Activated T-helper 9 cell treated with anti-CD3 and anti-CD28 coated beads, Interleukin-2, amount 50 U/mL, for 16 hours (primary cell): ENCODE data around the gene PYGB.
"Not testable (repeated sequence)": the region's sequence is repeated elsewhere in the genome, so short reads cannot be mapped to it uniquely, and the experiment has no call there.

Experiments
- DNase-seq: peaks from one replicate; pipeline ENCODE4 v3.0.0-alpha.2; 2020; ENCODE audit warnings: low read depth

Gene PYGB

GRCh38 chr20:25296094-25297093 lies 48.5 kb downstream of the PYGB start:
- no peak for DNase-seq

DNA sequence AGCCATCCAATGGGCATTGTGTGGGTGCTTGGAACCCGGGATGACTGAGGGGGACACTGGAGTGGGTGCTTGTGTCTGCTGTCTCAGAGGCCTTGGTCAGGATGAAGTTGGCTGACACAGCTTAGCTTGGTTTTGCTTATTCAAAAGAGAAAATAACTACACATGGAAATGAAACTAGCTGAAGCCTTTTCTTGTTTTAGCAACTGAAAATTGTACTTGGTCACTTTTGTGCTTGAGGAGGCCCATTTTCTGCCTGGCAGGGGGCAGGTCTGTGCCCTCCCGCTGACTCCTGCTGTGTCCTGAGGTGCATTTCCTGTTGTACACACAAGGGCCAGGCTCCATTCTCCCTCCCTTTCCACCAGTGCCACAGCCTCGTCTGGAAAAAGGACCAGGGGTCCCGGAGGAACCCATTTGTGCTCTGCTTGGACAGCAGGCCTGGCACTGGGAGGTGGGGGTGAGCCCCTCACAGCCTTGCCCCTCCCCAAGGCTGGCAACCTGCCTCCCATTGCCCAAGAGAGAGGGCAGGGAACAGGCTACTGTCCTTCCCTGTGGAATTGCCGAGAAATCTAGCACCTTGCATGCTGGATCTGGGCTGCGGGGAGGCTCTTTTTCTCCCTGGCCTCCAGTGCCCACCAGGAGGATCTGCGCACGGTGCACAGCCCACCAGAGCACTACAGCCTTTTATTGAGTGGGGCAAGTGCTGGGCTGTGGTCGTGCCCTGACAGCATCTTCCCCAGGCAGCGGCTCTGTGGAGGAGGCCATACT lies 49.4 kb downstream of the PYGB start:
- DNase-seq = no peak

DNA sequence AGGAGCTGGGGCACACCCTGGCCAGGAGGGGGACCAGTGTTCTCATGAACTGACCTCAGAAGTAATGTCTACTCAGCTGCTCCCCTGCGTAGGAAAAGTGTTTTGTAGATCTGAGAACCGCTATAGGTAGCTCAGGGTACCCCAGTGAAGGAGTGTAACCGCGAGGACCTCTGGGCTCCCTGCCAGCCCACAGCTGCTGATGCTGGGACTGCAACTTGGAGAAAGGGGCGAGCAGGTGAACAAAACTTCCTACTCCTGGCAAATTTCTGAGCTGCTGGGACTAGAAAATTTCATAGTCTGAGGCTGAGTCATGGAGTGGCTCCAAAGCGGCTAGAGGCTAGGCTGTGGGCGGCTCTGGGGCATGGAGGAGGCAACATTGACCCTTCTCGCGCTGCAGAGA lies 51.9 kb downstream of the PYGB start:
- DNase-seq = no peak

- no peak for DNase-seq
Measured at GRCh38 chr20:25300496-25301170, 52.7 kb downstream of the PYGB start.

GRCh38 chr20:25301357-25301920 lies 53.6 kb downstream of the PYGB start:
- DNase-seq = no peak

GRCh38 chr20:25302596-25302995 lies 54.7 kb downstream of the PYGB start:
- DNase-seq = no peak

DNA sequence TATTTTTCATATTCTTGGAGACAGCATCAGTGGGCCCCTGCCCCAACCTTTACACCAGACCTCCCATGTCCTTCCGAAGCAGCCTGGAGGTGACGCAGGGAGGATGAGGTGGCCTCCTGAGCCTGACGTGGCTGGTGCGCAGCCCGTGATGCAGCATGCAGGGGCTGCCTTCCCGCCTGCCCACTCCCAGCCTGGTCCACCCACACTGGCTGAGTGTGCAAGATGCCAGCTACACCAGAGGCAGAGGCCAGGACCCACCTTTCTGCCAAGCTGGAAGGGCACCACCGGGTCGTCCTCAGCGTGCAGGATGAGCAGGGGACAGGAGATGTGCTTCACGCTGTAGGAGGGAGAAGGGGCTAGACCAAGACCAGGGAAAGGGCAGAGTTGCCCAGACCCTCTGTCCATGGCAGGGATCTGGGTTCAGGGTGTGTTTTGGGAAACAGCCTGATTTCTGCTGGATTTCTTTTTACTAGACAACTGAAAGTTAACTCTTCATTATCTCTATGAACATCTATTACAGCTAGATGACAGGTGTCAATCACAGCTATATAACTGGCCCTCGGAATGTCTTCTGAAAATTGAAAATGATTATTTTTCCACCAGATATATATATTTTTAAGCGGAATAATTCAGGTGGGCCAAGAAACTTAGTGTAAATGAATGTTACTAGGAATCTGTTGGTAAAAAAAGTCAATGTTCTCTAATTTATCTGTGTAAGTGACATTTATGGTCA lies 55.6 kb downstream of the PYGB start:
- no peak for DNase-seq

DNA sequence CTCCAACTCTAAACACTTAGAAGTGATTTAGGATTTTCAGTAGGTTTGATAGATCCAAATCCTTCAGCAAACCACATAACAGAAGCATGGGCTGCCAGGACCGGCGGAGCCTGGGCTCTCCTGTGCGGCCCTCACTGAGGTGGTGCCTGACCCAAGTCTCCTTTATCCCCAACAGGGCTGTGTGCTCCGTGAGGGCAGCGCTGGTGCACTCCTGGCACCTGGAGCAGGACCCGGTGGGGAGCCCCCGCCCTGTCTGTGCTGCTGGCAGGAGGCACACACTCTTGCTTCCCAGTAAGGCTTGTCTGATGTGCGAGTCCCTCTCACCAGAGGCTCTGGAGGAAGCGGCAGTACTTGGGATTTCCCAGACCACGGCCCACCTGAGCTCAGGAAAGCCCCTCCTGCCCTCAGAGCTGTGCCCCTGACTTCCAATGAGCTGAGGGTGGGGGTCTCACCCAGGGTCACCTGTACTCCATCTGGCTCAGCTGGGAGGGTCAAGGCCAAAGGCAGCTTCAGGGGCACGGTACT lies 56.2 kb downstream of the PYGB start:
- DNase-seq = no peak

DNA sequence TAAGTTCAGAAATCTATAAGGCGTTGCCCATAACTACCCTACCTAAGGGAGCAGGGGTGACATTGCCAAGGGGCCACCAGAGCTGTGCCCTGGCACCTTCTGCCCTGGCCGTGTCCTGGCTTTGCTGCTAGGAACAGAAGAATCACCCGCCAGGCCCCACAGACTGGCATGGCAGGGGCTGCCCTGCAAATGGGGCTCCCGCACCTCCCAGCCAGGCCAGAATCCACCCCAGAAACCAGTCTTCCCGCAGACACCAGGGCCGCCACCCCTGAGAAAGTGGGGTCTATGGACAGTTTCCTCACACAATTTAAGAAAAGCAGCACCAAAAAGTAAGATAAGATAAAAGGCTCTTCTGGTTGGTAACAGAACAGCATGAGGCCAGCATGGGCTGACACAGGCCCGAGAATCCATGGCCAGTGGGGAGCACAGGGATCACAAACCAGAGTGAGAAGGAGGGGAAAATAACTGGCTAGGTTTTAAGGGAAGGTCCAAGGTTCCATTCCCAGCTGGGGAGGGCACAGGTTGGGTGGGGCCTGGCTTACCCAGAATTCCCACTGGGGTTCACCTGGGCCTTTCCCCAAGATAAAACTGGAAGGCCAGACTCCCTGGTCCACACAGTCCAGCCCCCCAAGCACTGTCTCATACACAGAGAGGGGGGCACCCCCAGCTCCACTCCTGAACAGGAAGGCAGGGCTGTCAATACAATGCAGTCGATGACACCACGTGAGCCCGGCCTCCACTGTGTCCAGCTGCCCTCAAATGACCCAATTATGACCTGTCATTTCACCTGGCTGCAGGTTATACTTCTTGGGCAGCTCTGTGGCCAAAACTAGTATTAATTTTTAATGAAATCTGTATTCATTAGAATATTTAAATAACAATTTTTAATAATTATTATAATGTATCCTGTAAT lies 59.4 kb downstream of the PYGB start:
- DNase-seq = no peak

- no peak for DNase-seq
Measured at GRCh38 chr20:25308083-25308491, 60.2 kb downstream of the PYGB start.

DNA sequence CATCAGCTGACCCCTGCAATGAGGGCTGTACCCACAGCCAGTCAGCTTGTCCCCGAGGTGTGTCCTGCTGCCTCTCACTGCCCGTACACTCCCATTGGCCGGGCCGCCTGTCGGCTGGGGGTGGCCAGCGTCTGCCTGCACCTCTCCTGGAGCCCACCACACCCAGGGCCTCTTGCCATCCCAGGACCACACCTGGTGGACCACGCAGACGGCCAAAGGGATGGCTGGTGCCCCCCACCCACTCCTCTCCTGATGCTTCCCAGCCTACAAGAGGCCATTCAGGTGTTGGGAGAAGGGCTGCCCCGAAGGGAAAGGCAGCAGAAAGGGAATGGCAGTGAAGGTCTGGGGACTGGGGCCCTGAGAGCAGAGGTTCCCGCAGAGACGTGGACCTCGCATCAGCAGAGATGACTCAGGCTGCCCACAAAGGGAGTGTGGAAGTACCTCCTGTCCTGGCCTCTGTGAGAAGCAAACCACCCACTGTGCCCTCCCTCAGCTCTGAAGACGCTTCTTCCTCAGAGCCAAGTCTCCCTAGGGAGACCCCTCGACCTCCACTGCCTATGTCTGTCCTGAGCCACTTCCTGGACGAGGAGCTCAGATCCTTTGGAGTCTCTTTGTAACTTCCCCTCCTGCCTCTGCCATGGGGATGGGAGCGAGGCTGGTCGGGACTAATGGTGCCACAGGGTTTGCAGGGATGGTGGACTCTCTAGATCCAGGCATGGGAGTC lies 60.9 kb downstream of the PYGB start:
- no peak for DNase-seq

DNA sequence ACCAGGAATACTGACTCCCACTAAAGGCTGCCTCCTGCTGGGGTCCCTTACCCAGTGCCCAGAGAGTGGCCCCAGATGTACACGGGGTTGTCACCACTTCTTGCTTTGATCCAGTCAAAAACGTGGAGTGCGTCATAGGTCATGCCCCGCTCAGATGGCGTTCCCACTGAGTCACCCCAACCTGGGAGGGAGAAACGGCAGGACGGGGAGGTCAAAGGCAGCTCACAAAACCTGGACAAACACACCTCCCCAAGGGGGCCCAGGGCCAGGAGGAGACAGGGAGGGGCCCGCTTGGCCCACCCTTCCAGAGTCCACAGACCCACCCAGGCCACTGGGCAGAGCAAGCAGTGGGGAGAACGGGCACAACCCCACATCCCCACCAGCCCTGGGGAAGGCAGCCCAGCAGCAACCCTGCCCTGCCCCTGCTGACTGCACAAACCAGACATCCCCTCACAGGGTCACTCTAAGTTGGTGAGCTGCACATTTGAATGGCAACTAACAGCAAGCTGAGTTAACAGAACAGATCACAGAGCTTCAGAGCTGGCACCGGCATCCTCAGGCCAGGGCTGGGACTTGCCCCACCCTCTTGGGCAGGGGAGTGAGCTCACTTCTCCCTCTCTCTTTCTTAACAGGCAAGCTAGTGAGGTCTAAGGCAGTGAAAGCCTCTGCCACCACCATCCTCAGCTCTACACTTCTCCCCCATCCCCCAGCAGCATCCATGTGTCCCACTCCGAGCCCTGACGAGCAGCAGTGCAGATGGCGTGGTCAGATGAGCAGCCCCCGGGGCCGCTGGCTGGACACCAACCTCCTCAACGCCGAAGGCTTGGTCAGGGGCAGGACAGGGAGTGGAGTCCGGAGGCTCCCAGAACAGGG lies 61.7 kb downstream of the PYGB start:
- no peak for DNase-seq

DNA sequence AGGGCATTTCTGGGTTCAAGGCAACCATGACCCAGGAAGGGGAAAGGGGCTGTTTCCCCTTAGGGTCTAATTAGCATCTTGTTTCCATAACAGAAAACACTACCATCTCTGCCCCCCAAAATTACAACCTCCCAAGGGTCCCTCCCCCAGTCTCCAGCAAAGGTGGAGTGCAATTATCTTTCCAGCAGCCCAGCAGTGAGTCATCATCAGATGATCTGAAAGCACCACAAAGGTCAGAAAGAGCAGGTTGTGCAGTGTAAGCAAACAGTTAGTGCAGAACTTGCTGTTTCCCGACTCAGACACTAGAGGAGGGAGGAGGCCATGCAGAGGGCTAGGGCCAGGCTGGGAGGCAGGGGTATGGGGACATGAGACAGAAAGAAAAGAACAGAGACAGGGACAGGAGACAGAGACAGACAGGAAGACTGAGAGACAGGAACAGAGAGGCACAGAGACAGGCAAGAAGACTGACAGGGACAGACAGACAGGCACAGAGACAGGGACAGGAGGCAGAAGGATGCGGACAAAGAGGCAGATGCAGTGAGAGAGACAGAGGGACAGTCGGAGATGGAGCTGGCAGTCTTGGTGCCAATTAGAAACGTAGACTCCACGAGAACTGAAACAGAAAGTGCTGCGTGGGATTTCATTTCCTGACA lies 62.5 kb downstream of the PYGB start:
- peak; percentile 14 for DNase-seq

DNA sequence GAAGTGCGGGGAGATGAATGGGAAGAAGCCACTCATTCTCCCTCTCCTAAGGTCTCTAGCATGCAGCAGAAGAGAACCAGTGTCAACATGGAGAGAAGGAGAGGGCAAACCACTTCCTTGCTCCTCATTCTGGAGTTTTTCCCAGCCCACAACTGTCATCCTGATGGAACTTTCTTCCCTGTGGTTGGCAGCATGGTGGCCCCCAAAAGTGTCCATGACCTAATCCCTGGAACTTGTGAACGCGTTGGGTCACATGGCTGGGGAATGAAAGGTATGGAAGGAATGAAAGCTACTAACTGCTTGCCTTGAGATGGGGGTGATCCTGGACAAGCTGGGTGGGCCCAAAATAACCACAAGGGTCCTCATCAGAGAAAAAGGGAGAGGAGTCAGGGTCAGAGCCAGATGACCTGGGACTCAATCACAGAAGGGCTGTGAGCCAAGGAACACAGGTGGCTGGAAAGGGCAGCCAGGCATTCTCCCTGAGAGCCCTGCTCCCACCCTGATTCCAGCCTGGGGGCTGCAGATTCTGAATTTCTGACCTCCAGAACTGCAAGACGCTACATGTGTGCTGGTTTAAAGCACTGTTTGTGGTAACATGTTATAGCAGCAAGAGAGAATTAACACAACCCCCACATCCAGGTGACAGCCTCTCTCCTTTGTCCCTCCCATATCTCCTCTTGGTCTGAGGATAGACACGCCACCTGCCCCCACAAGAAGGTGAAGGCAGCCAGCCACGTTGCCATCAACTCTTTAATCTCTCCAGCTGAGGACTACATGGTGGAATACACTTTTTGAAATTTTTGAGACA lies 63.2 kb downstream of the PYGB start:
- no peak for DNase-seq

GRCh38 chr20:25312716-25313115 lies 64.8 kb downstream of the PYGB start:
- DNase-seq = not testable (repeated sequence)

DNA sequence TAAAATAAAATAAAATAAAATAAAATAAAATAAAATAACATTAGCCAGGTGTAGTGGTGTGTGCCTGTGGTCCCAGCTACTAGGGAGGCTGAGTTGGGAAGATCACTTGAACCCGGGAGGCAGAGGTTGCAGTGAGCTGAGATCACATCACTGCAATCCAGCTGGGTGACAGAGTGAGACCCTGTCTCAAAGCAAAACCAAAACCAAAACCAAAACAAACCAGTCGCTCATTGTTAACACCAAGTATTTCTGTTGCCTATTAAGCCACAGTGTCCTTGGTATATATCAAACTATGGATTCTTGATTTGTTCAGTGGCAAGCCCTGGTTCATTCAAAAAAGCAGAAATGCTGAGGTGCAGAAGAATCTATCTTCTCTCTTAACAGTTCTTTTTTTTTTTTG lies 65.7 kb downstream of the PYGB start:
- no peak for DNase-seq
